HG02571 (cell line): Measurements from ENCODE around the gene GHDC.
"Not testable (repeated sequence)": the region's sequence is repeated elsewhere in the genome, so short reads cannot be mapped to it uniquely, and the experiment has no call there.

ENCODE experiments used
- ATAC-seq: cut with Tn5 transposase; IDR thresholded peaks from one replicate; pipeline ENCODE4 v1.9.1; 2021; ENCODE audit warnings: mild to moderate bottlenecking, moderate library complexity; ENCODE audit not compliant: unreplicated experiment

The GHDC gene

DNA sequence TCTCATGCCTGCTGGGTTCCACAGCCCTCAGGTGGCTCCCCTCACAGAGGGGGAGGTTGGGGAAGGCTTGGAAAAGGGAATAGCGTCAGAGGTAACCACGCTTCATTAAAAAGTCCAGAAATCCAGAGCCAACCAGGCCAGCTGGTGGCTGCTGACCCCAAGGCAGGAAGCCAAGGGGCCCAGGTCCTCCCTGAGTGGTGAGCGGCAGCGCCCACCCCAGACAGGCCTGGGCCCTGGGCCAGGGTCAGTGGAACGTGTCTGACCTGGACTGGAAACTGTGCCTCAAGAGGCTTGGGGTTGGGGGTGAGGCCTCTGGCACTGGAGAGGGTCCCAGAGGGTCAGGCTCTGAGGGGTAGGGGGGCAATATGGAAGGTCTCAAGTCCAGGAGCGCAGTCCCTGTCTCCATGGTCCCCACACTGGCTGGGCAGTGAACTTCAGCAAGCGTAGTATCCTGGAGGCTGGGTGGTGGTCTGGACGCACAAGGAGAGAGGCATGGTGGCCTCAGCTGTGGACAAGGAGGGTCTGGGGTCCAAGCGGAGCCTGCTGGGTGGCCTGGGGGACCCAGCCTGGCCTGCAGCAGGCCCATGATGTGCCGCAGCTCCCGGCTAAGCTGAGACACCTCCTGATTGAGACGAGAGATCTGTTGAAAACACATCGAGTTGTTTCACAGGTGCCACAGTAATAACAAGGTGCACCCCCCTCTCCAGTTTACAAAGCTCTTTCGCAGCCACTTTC, 34.3 kb downstream of the GHDC start:
- no peak for ATAC-seq

DNA sequence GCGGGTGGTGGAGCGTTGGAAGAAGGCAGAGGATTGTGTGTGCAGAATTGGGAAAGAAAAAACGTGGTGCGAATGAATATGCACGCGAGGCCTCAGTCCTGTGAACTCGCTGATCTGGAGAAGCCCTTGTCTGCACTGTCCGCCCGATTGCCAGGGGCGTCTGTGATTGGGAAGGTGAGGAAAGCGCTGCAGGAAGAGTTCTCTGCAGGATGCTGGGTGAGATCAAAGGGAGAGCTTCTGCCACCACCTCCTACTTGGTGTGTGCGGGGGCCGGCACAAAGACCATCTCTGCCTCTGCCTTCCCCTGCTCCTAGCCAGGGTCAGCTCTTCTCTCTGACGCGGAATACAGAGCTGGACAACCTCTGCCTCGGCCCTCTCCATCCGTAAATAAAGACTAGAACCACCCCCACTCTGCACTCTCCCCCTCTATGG, 38.7 kb downstream of the GHDC start:
- ATAC-seq = no peak

DNA sequence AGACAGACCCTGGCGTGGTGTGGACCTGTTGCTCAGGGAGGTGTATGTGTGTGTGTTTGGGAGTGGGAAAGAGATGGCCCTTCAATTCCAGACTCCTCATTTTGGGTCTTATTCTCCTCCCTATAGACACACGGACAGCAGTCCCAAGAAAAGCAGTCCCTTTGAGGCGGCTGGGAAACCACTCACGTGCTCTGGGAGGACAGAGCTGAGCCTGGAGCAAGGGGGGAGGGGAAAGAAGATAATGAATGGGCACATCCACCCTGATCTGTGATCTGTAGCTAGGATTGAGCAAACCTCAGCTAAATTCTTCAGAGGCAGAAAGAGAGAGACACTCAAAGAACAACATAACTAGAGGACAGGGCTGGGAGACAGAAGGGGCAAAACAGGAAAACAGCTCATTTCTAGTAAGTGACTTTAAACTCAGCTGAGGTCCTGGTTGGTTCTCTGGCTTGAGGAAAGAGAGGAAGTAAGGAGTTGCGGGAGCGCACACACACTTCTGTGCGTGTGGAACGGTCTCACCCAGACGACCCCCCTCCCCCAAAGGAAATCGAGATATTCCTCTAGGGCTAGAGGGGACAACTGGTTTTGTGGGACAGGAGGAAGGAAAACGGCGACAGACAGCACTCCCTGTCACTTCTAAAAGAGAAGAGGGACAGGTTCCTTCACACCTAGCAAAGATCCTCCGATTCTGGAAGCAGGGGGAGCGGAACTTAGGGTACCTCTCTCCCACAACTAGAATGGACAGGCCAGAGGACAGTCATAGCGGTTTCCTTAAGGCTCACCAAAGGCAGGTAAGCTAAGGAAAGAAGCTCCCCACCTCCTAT, 40.2 kb downstream of the GHDC start:
- ATAC-seq = no peak

DNA sequence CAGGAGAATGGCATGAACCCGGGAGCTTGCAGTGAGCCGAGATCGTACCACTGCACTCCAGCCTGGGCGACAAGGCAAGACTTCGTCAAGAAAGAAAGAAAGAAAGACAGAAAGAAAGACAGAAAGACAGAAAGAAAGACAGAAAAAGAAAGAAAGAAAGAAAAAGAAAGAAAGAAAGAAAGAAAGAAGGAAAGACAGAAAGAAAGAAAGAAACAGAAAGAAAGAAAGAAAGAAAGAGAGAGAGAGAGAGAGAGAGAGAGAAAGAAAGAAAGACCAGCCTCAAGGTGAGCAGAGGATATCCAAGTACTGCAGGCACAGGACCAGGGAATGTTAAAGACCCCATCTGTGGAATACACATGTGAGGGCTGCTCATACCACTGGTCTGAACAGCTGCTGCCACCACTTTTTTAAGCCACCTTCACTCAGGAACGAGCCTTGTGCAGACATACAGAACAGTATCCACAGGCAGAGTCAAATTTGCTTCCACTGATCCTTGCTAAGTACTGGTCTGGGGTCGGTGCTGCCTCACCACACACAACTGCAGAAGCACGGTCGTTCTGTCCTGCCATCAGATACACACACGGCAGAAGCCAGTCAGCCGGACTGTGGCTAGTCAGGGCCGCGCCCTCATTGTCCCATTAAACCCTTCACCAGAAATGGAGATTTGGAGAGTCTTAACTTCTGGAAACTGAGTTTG, 47.2 kb downstream of the GHDC start:
- ATAC-seq = no peak

DNA sequence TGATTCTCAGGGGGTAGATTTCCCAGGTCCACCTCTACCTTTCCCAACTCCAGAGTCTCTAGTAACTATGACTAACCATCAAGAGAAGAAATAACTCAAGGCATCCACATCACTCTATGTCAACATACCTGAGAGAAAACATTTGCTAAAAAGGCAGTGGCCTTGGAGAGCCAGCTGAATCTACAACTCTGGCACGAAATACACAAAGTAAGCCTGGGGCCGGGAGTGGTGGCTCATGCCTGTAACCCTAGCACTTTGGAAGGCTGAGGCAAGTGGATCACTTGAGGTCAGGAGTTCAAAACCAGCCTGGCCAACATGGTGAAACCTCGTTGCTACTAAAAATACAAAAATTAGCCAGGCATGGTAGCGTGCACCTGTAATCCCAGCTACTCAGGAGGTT, 51.2 kb downstream of the GHDC start:
- ATAC-seq = not testable (repeated sequence)

DNA sequence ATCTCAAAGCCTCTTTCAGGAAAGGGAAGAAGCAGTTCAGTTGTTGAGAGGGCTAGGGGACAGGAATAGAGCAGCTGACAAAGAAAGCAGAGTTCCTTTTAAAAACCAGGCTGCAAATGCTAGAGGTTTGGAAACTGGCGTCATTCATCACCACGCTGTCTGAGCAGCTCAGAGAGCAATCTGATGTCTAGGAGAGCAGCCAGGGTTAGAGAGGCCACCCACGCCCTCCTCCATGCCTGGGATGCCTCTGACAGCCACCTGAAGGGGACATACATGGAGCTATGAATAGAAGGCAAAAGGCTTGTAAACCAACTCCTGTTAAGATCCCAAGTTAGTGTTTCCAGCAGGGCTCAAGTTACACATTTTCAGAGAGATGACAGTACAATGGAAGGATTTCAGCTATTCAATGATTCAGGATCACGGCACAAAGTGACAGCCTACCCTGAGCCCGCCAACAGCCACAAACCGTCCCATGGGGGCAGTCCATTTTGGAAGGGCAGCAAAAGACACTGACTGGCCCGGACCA, 51.9 kb downstream of the GHDC start:
- no peak for ATAC-seq

DNA sequence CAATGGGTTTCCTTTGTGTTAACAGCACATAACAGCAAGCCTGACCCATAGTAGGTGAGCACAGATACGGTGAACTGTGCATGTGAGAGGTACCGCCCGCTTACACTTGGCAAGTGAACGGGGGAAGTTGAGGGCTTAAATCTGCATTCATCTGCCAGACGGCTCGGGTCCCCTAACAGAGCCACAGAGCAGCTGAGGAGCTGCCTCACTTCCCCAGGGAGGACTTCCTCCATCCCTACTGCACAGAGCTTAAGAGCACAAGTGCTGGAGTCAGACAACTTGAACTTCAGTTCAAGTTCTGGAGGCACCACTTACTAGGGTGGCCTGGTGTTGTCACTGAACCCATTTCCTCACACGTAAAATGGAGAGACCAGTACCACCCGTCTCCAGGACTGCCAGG, 52.9 kb downstream of the GHDC start:
- ATAC-seq = no peak

DNA sequence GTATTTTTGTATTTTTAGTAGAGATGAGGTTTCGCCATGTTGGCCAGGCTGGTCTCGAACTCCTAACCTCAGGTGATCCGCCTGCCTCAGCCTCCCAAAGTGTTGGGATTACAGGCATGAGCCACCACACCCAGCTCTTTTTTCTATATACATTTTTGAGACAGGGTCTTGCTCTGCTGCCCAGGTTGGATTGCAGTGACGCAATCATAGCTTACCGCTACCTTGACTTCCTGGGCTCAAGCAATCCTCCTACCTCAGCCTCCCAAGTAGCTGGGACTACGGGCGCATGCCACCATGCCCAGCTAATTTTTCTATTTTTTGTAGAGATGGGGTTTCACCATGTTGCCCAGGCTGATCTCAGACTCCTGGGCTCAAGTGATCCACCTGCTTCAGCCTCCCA, 53.6 kb downstream of the GHDC start:
- ATAC-seq = not testable (repeated sequence)
